Neuronal stem cell (in vitro differentiated cells): ENCODE measurements around the gene HS1BP3.
A peak's percentile ranks its signal among the peaks of the same experiment; 100 is the strongest.

ENCODE experiments used
- DNase-seq: peaks from one replicate; pipeline ENCODE4 v3.0.0-alpha.2; 2013; ENCODE audit warnings: low spot score
- H2AFZ ChIP-seq: one replicate; pipeline ENCODE4 v1.6.1; 2013; ENCODE audit warnings: mild to moderate bottlenecking, low read length, inconsistent platforms
- H2AK5ac ChIP-seq: 2 replicates; pipeline ENCODE4 v1.6.1; 2013; ENCODE audit warnings: low read depth, mild to moderate bottlenecking, inconsistent platforms, low read length, moderate library complexity, mixed read lengths
- H2BK120ac ChIP-seq: 2 replicates; pipeline ENCODE4 v1.6.1; 2013; ENCODE audit warnings: low read depth, mild to moderate bottlenecking, inconsistent platforms, low read length, moderate library complexity, mixed read lengths
- H2BK12ac ChIP-seq: one replicate; pipeline ENCODE4 v1.6.1; 2013; ENCODE audit warnings: low read length, inconsistent platforms
- H2BK15ac ChIP-seq: 2 replicates; pipeline ENCODE4 v1.6.1; 2013; ENCODE audit warnings: mild to moderate bottlenecking, low read length, inconsistent platforms, mixed read lengths
- H2BK5ac ChIP-seq: one replicate; pipeline ENCODE4 v1.6.1; 2013; ENCODE audit warnings: inconsistent platforms, mild to moderate bottlenecking, low read length, moderate library complexity
- H3K14ac ChIP-seq: one replicate; pipeline ENCODE4 v1.6.1; 2013; ENCODE audit warnings: low read length, inconsistent platforms
- H3K18ac ChIP-seq: 2 replicates; pipeline ENCODE4 v1.6.1; 2013; ENCODE audit warnings: low read length, inconsistent platforms
- H3K23ac ChIP-seq: 2 replicates; pipeline ENCODE4 v1.6.1; 2013; ENCODE audit warnings: low read depth, mild to moderate bottlenecking, mixed read lengths, low read length, inconsistent platforms; ENCODE audit not compliant: poor library complexity
- H3K27ac ChIP-seq: replicated peaks from 3 replicates; pipeline ENCODE4 v1.5.1; 2013; ENCODE audit warnings: low read length, inconsistent platforms
- H3K27me3 ChIP-seq, 3 experiments: 2 replicates each; pipeline ENCODE4 v1.6.1; 2013; ENCODE audit warnings: low read length in 3 of 3, mild to moderate bottlenecking in 2 of 3, inconsistent platforms in 1 of 3, low read depth in 1 of 3, mixed read lengths in 1 of 3, moderate library complexity in 1 of 3; ENCODE audit not compliant: control insufficient read depth in 3 of 3, insufficient read depth in 3 of 3
- H3K36me3 ChIP-seq, 2 donors: replicated peaks in 1 of 2; 2 replicates each; pipeline ENCODE4 v1.6.1; 2013; ENCODE audit warnings: low read length in 2 of 2; ENCODE audit not compliant: control insufficient read depth in 2 of 2, insufficient read depth in 2 of 2
- H3K4ac ChIP-seq: 2 replicates; pipeline ENCODE4 v1.6.1; 2013; ENCODE audit warnings: inconsistent platforms, mild to moderate bottlenecking, low read length, moderate library complexity
- H3K4me1 ChIP-seq, 2 donors: 1 replicate in 1 of 2; 2 replicates in 1 of 2; pipeline ENCODE4 v1.6.1; 2013; ENCODE audit warnings: low read length in 2 of 2, low read depth in 1 of 2; ENCODE audit not compliant: control insufficient read depth in 2 of 2, insufficient read depth in 1 of 2
- H3K4me2 ChIP-seq: one replicate; pipeline ENCODE4 v1.6.1; 2013; ENCODE audit warnings: mild to moderate bottlenecking, low read length, inconsistent platforms; ENCODE audit not compliant: insufficient read depth, poor library complexity, severe bottlenecking
- H3K4me3 ChIP-seq, 2 donors: 2 replicates each; pipeline ENCODE4 v1.5.1; 2013; ENCODE audit warnings: low read length in 2 of 2, mild to moderate bottlenecking in 2 of 2, inconsistent platforms in 1 of 2, moderate library complexity in 1 of 2
- H3K79me1 ChIP-seq: one replicate; pipeline ENCODE4 v1.6.1; 2013; ENCODE audit warnings: low read depth, mild to moderate bottlenecking, inconsistent platforms, low read length, moderate library complexity
- H3K9ac ChIP-seq: one replicate; pipeline ENCODE4 v1.6.1; 2013; ENCODE audit warnings: mild to moderate bottlenecking, low read depth, low read length, inconsistent platforms; ENCODE audit not compliant: poor library complexity
- H3K9me3 ChIP-seq, 2 donors: replicated peaks in 1 of 2; 2 replicates each; pipeline versions ENCODE3 to v1.6.1; 2013; ENCODE audit warnings: low read length in 2 of 2, mild to moderate bottlenecking in 2 of 2, inconsistent platforms in 1 of 2, low read depth in 1 of 2, mixed read lengths in 1 of 2, moderate library complexity in 1 of 2; ENCODE audit not compliant: control insufficient read depth in 2 of 2, insufficient read depth in 1 of 2
- H4K8ac ChIP-seq: one replicate; pipeline ENCODE4 v1.6.1; 2013; ENCODE audit warnings: low read depth, mild to moderate bottlenecking, inconsistent platforms, low read length, moderate library complexity
- H4K91ac ChIP-seq: one replicate; pipeline ENCODE4 v1.6.1; 2013; ENCODE audit warnings: low read length, low read depth, mild to moderate bottlenecking, inconsistent platforms; ENCODE audit not compliant: poor library complexity
- WGBS, 2 donors: extraction: QIAGEN DNeasy Blood & Tissue Kit; methylation state at CpG; one replicate each; pipeline ENCODE4 v1.1.7; 2013; ENCODE audit warnings: missing lambda C conversion rate in 2 of 2, mixed read lengths in 1 of 2; ENCODE audit not compliant: insufficient read length in 2 of 2, insufficient replicate concordance in 1 of 2; ENCODE audit errors: extremely low coverage in 2 of 2; 5-methylcytosine and 5-hydroxymethylcytosine counted together

Gene HS1BP3

DNA sequence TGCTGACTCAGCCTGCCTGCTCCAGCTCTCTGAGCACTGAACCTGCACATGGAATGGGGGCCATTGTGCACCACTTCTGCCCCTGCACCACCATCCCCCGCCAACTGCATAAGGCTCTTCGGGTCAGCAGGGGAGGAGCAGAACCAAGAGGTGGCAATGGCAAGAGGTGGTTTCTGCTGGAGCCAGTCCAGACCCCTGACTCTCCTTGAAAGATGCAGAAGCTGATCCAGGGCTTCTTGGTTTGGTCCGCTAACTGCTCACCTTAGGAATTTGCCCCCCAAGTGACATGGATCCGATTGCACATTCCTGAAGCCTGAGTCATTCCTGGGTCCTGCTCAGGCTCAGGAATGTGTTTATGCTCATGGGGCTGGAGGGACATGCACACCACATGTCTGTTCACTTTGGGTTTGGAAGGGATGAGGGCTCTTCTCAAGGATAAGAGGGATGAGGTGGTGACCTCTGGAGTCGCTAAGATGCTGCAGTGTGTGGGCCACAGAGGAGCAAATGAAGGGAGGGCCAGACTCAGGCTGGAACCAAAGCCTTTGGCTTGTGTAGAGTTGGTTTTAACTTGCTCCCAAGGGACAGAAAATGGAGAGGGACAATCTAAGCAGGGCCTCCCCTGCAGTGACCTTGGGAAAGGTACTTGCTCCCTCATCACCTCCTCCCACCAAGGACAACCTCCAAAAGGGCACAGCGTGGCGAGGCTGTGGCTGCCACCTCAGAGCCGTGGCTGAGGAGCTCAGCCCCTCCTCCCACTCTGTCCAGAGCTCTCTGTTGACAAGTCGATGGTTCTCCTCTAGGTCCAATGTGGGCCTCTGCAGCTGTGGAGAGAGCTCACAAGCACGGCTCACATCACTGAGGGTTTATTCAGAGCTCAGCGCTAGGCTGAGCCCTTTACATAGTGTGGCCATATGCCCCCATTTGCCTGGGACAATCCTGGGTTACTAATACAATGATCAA lies 66.2 kb downstream of the HS1BP3 start:
- Histone ChIP-seq H2BK120ac (peak overlapping the region; percentile 40), H3K4ac (no peak overlapping the region), H3K23ac (no peak overlapping the region), H3K14ac (peak overlapping the region; percentile 28), H3K18ac (peak overlapping the region; percentile 95), H3K4me1 (peaks cover 19 to 23% of the 10 kb centered on the region in 2 donors), H4K91ac (peak overlapping the region; percentile 94), H3K27me3 (no peaks in the 10 kb centered on the region), H2BK15ac (peak overlapping the region; percentile 71), H3K79me1 (no peaks in the 10 kb centered on the region), H3K4me3 (no peak overlapping the region), H2AK5ac (peak overlapping the region; percentile 98), H3K36me3 (no peaks in the 10 kb centered on the region), H3K9me3 (peaks cover 6 to 8% of the 10 kb centered on the region in 2 donors), H2AFZ (peak overlapping the region; percentile 34), H3K4me2 (peak overlapping the region; percentile 28), H3K9ac (no peak overlapping the region), H2BK5ac (peak overlapping the region; percentile 76), H4K8ac (no peak overlapping the region), H3K27ac (peak overlapping the region; percentile 59), H2BK12ac (peak overlapping the region; percentile 76)
- peak; percentile 87 for DNase-seq
- WGBS, 2 donors = no CpG with 5 or more reads among the region's 11 CpGs

DNA sequence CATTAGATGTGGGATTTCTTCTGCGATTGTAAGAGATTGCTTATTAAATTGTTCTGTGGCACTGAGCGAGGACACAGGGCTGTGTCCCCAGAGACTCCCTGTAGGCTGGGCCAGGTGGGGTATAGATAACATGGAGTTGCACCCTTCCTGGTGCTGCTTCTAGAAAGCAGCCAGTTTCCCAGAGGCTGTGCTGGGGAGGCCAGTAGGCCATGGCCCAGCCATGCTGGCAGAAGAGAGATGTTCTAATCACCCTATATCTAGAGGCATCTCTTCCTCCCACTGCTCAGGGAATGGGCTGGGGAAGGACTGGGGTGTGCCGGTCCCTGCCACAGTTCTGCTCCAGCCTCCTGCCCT lies 66.9 kb downstream of the HS1BP3 start:
- Histone ChIP-seq H2AK5ac (peak overlapping the region; percentile 98), H2BK120ac (peak overlapping the region; percentile 40), H3K36me3 (no peaks in the 10 kb centered on the region), H3K14ac (peak overlapping the region; percentile 28), H4K8ac (no peak overlapping the region), H3K27me3 (no peaks in the 10 kb centered on the region), H3K23ac (no peak overlapping the region), H3K4me3 (no peak overlapping the region), H3K4me1 (peaks cover 25 to 26% of the 10 kb centered on the region in 2 donors), H2BK12ac (peak overlapping the region; percentile 76), H2BK15ac (peak overlapping the region; percentile 71), H3K4ac (no peak overlapping the region), H3K4me2 (peak overlapping the region; percentile 28), H3K79me1 (no peaks in the 10 kb centered on the region), H4K91ac (peak overlapping the region; percentile 94), H3K18ac (peak overlapping the region; percentile 95), H3K9me3 (peaks cover 6 to 8% of the 10 kb centered on the region in 2 donors), H2BK5ac (peak overlapping the region; percentile 76), H2AFZ (peak overlapping the region; percentile 34), H3K9ac (no peak overlapping the region), H3K27ac (peak overlapping the region; percentile 59)
- no peak for DNase-seq
- no CpG with 5 or more reads among the region's 3 CpGs for WGBS, 2 donors

DNA sequence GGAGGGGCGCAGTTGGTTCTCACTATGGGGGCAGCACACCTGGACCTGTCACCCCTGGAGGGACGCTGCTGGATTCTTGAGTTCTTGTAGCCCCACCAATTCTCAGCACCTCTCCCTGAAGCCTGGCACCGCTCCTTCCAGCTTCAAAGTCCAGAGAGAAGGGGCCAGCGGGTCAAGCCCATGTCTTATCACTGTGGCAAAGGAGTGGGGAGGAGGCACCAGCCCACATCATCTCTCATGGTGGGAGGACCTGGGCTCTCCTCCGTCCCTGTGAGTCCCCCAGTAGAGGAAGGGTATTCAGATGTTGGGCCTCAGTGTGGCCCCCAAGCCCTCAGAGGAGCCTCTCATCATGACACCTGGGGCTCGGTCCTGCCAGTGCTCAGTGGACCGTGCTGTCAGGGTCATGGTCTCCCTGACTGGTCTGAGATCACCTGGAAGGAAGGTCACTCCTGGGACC lies 67.4 kb downstream of the HS1BP3 start:
- Histone ChIP-seq H2AFZ (no peak overlapping the region), H3K9ac (no peak overlapping the region), H3K14ac (no peak overlapping the region), H4K91ac (no peak overlapping the region), H3K79me1 (no peaks in the 10 kb centered on the region), H3K36me3 (no peaks in the 10 kb centered on the region), H3K4ac (no peak overlapping the region), H2BK5ac (peak overlapping the region; percentile 76), H2BK15ac (peak overlapping the region; percentile 71), H2BK120ac (peak overlapping the region; percentile 40), H2BK12ac (peak overlapping the region; percentile 48), H2AK5ac (peak overlapping the region; percentile 98), H3K27ac (no peak overlapping the region), H3K9me3 (peaks cover 6 to 8% of the 10 kb centered on the region in 2 donors), H3K4me3 (peak overlapping the region in 1 of 2 donors; percentile 28), H3K27me3 (no peaks in the 10 kb centered on the region), H4K8ac (no peak overlapping the region), H3K4me1 (peaks cover 30 to 32% of the 10 kb centered on the region in 2 donors), H3K23ac (no peak overlapping the region), H3K18ac (peak overlapping the region; percentile 22), H3K4me2 (no peak overlapping the region)
- no peak for DNase-seq
- WGBS, 2 donors = no CpG with 5 or more reads among the region's 7 CpGs

DNA sequence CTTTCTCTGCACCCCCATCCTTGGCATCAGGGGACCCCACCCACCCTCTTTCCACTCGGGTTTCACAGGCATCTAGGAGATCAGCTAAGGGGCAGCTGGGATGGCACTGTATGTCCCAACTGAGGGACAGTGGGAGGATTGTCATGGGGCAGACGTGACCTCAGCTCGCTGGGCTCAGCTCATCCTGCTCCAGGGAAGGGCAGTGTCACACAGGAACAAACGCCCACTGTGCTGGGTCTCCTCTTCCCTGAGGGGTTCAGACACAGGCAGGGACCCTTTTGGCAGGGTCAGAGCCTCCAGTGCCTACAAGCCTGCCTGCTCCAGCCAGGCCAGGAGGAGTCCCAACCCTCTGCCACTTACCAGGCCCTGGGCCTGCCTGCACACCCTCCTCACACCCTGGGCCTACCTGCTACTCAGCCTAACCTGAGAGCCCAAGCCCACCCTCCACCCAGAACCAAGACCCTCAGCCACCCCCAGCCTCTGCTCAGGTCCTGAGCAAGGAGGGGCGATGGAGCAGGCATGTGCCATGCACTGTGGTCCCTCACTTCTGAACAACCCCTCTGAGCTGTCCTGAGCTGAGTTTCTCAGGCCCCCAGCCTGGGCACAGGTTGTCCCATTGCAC lies 68.2 kb downstream of the HS1BP3 start:
- Histone ChIP-seq H3K27me3 (no peaks in the 10 kb centered on the region), H2BK15ac (peak overlapping the region; percentile 40), H2AFZ (no peak overlapping the region), H3K23ac (no peak overlapping the region), H3K4me3 (no peak overlapping the region), H3K14ac (no peak overlapping the region), H3K4ac (no peak overlapping the region), H3K36me3 (no peaks in the 10 kb centered on the region), H4K8ac (no peak overlapping the region), H3K4me2 (no peak overlapping the region), H3K4me1 (peaks cover 30 to 33% of the 10 kb centered on the region in 2 donors), H4K91ac (no peak overlapping the region), H3K9ac (no peak overlapping the region), H3K18ac (peak overlapping the region; percentile 39), H3K9me3 (peaks cover 6 to 8% of the 10 kb centered on the region in 2 donors), H3K27ac (no peak overlapping the region), H3K79me1 (no peaks in the 10 kb centered on the region), H2BK5ac (peak overlapping the region; percentile 76), H2BK120ac (peak overlapping the region; percentile 40), H2AK5ac (peak overlapping the region; percentile 98), H2BK12ac (peak overlapping the region; percentile 96)
- no peak for DNase-seq
- WGBS, 2 donors = no CpG with 5 or more reads among the region's 5 CpGs
